OCI-LY3 (cell line): ENCODE results near the gene ITPR3.

Source experiments
- CTCF ChIP-seq: fragments of 200-600, 300-600 bp; sonication (generic); IDR thresholded peaks from 2 replicates; pipeline ENCODE4 v1.5.1; 2014; ENCODE audit warnings: antibody characterized with exemption, low read length, low read depth
- EZH2phosphoT487 ChIP-seq: fragments of 200-600 bp; shearing (Covaris generic); IDR thresholded peaks from 2 replicates; pipeline ENCODE4 v1.6.1; 2018; ENCODE audit warnings: antibody characterized with exemption, mixed run types, low read depth

- no peak for TF ChIP-seq CTCF
- no peak for TF ChIP-seq EZH2phosphoT487
Measured at GRCh38 chr6:33699739-33700138, 78.6 kb downstream of the ITPR3 start.
